SK-N-DZ (cell line): Measurements from ENCODE around the gene MYBPC1.

Source experiments
- DNase-seq: peaks from one replicate; pipeline ENCODE4 v3.0.0-alpha.2; 2015; ENCODE audit warnings: low spot score

MYBPC1 gene

GRCh38 chr12:101599771-101600484 is 5.2 kb downstream of the MYBPC1 start:
- no peak for DNase-seq

GRCh38 chr12:101604132-101604531 is 9.4 kb downstream of the MYBPC1 start:
- DNase-seq, result no peak

GRCh38 chr12:101607894-101608293 is 13.1 kb downstream of the MYBPC1 start:
- DNase-seq, result no peak

GRCh38 chr12:101608301-101609133 is 13.7 kb downstream of the MYBPC1 start:
- no peak for DNase-seq

- DNase-seq, result no peak
These were observed 14.4 kb downstream of the MYBPC1 start for GRCh38 chr12:101609198-101609597.

- DNase-seq, result no peak
These were observed 17.6 kb downstream of the MYBPC1 start for GRCh38 chr12:101612160-101612916.

GRCh38 chr12:101616027-101616494 is 21.3 kb downstream of the MYBPC1 start:
- no peak for DNase-seq

GRCh38 chr12:101619026-101619786 is 24.4 kb downstream of the MYBPC1 start:
- no peak for DNase-seq

- no peak for DNase-seq
These were observed 25.3 kb downstream of the MYBPC1 start for GRCh38 chr12:101619858-101620761.

GRCh38 chr12:101620762-101621133 is 26.0 kb downstream of the MYBPC1 start:
- no peak for DNase-seq

GRCh38 chr12:101628676-101629075 is 33.9 kb downstream of the MYBPC1 start:
- no peak for DNase-seq

- no peak for DNase-seq
These were observed 40.0 kb downstream of the MYBPC1 start for GRCh38 chr12:101634724-101635123.

GRCh38 chr12:101637936-101638335 is 43.2 kb downstream of the MYBPC1 start:
- no peak for DNase-seq

GRCh38 chr12:101642115-101643067 is 47.6 kb downstream of the MYBPC1 start:
- no peak for DNase-seq

- DNase-seq, result no peak
These were observed 52.9 kb downstream of the MYBPC1 start for GRCh38 chr12:101647711-101648110.

- DNase-seq, result no peak
These were observed 53.4 kb downstream of the MYBPC1 start for GRCh38 chr12:101648195-101648594.

- DNase-seq, result no peak
These were observed 55.8 kb downstream of the MYBPC1 start for GRCh38 chr12:101650346-101651117.

GRCh38 chr12:101653030-101653429 is 58.3 kb downstream of the MYBPC1 start:
- DNase-seq, result no peak
